ENCODE measurements around the gene SLC35F3.

The SLC35F3 gene

DNA sequence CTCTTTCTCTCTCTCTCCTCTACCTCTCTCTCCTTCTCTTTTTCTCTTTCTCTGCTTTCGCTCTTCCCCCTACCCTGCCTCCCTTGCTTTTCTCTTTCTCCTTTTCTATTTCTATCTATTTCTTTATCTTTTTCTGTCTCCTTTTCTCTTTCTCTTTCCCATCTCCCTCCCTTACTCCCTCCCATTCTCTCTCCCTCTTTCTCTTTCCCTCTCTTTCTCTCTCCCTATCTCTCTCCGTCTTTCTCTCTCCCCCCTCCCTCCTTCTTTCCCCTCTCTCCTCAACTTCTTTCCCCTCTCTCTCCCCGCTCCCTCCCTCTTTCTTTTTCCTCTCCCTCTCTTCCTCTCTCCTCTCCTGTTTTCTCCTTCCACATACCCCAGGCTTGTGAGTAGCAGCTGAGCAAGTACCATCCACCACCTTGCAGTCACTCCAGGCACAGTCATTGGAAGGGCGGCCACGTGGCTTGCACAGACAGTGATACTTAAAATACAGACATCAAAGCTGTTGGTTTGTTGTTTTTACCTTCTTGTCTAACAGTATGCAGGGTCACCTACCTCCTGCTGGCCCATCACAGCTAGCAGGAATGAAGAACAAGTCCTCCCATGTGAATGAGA, 259.7 kb downstream of the SLC35F3 start:
- Histone ChIP-seq H3K9me3 (ENCODE audit: severe bottlenecking) (peaks cover 4% of the 10 kb centered on the region), H3K4me3 (ENCODE audit: low read depth, low read length) (no peak overlapping the region), H3K36me3 (no peaks in the 10 kb centered on the region), H3K27ac (no peak overlapping the region), H3K27me3 (ENCODE audit: insufficient read depth, low read depth, severe bottlenecking) (no peaks in the 10 kb centered on the region)
- DNase-seq, result no peak
- TF ChIP-seq CTCF (IDR thresholded peaks at IDR 0.05; ENCODE audit: low read depth, low read length), result no peak

GRCh38 chr1:234168061-234168724, 263.7 kb downstream of the SLC35F3 start:
- Histone ChIP-seq H3K4me3 (ENCODE audit: low read depth, low read length) (no peak overlapping the region), H3K36me3 (no peaks in the 10 kb centered on the region), H3K9me3 (ENCODE audit: severe bottlenecking) (no peaks in the 10 kb centered on the region), H3K27me3 (ENCODE audit: insufficient read depth, low read depth, severe bottlenecking) (no peaks in the 10 kb centered on the region), H3K27ac (no peak overlapping the region)
- TF ChIP-seq CTCF (IDR thresholded peaks at IDR 0.05; ENCODE audit: low read depth, low read length), result no peak
- no peak for DNase-seq

DNA sequence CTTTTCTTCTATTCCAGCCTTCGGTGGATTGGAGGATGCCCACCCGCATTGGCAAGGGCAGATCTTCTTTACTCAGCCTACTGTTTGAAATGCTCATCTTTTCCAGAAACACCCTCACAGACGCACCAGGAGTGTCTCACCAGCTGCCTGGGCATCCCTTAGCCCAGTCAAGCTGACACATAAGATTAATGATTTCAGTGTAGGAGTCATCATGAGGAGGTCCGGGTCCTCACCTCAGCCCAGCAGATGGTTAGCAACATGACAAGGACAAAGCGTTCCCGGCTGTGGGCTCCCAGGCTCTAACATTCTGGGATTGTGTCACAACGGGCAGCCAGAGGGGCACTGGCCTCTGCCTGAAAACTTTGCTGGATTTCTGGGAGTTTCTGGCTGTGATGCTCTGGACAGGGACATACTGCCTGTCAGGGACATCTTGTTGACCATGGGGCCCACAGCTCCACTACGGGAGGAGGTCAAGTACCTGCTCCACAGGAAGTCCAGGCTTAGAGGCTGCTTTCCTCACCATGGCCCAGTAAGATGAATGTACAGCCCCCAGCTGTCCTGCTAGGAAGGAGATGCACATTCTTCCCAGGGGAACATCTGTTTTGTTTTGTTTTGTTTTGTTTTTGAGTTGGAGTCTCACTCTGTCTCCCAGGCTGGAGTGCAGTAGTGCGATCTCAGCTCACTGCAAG, 264.8 kb downstream of the SLC35F3 start:
- Histone ChIP-seq H3K36me3 (no peaks in the 10 kb centered on the region), H3K9me3 (ENCODE audit: severe bottlenecking) (no peaks in the 10 kb centered on the region), H3K27me3 (ENCODE audit: insufficient read depth, low read depth, severe bottlenecking) (no peaks in the 10 kb centered on the region), H3K4me3 (ENCODE audit: low read depth, low read length) (no peak overlapping the region), H3K27ac (no peak overlapping the region)
- TF ChIP-seq CTCF (IDR thresholded peaks at IDR 0.05; ENCODE audit: low read depth, low read length), result 0 out of 2 replicates have a peak, but pooled peaks have one; percentile 0
- no peak for DNase-seq

GRCh38 chr1:234170067-234170466, 265.6 kb downstream of the SLC35F3 start:
- no peak overlapping the region for H3K27ac ChIP-seq
- no peak overlapping the region for H3K4me3 ChIP-seq (ENCODE audit: low read depth, low read length)
- no peaks in the 10 kb centered on the region for H3K9me3 ChIP-seq (ENCODE audit: severe bottlenecking)
- H3K27me3 ChIP-seq (ENCODE audit: insufficient read depth, low read depth, severe bottlenecking), result peaks cover under 1% of the 10 kb centered on the region
- no peaks in the 10 kb centered on the region for H3K36me3 ChIP-seq
- no peak for TF ChIP-seq CTCF (IDR thresholded peaks at IDR 0.05; ENCODE audit: low read depth, low read length)
- DNase-seq, result peak; percentile 51

DNA sequence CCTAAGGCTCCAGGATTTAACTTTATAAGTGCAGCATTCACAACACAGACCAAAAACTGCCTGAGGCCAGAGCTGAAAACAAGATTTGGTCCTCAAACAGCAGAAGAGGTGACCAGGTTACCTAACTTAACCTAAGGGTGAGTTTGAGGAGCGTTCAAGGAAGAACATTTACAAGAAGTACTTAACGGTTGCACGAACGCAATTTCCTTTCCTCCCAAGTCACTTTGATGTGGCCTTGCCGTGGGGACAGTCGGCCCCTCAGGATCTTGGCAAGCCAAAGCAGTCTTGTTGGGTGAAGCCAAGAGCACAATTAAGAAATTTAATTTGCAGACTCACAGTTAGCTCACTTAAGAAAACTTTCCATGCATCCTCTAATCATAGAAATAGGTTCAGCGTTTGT, 266.1 kb downstream of the SLC35F3 start:
- no peak for TF ChIP-seq CTCF (IDR thresholded peaks at IDR 0.05; ENCODE audit: low read depth, low read length)
- Histone ChIP-seq H3K27me3 (ENCODE audit: insufficient read depth, low read depth, severe bottlenecking) (peaks cover 2% of the 10 kb centered on the region), H3K36me3 (no peaks in the 10 kb centered on the region), H3K27ac (no peak overlapping the region), H3K9me3 (ENCODE audit: severe bottlenecking) (no peaks in the 10 kb centered on the region), H3K4me3 (ENCODE audit: low read depth, low read length) (no peak overlapping the region)
- no peak for DNase-seq

All from WERI-Rb-1 (cell line).